ENCODE data around the gene CABP5. TPM values are rescaled to one million over a fixed set of nuclear protein-coding genes. Genes with fewer than 3 reads are reported as not detected.
"Not testable (repeated sequence)": the region's sequence is repeated elsewhere in the genome, so short reads cannot be mapped to it uniquely, and the experiment has no call there.

Gene CABP5
- not detected for total RNA-seq
- long read RNA-seq, donor 1 = 0 reads
- long read RNA-seq, donor 2 = 0 reads

- ATAC-seq = no peak
- intact Hi-C loops (cut with DNase I, micrococcal nuclease) = no loop called here
- Histone ChIP-seq H3K4me1 (ENCODE audit: low read depth) (no peaks in the 10 kb centered on the region), H3K4me3 (no peak within 1 kb of the TSS), H3K9me3 (no peaks in the 10 kb centered on the region), H3K36me3 (ENCODE audit: low read depth) (no peaks in the 10 kb centered on the region)
- no peak for DNase-seq
- TF ChIP-seq CTCF (IDR thresholded peaks at IDR 0.05) = no peak
Observed at GRCh38 chr19:48043675-48044258, at the start of gene CABP5. Gene CABP5, minus strand, starts transcription at chr19:48044079. Its CDS starts 157 bp downstream, at chr19:48043922.

GRCh38 chr19:48091111-48091718, 47.3 kb upstream of the CABP5 start:
- ATAC-seq; H3K4me1 ChIP-seq (ENCODE audit: low read depth); intact Hi-C loops (cut with DNase I, micrococcal nuclease); H3K9me3 ChIP-seq; H3K4me3 ChIP-seq; H3K36me3 ChIP-seq (ENCODE audit: low read depth); DNase-seq: not testable (repeated sequence)

- peak; percentile 88 for ATAC-seq
- peak in 2 of 3 donors; percentile 36 to 40 for DNase-seq
- H3K36me3 ChIP-seq (ENCODE audit: low read depth) = no peaks in the 10 kb centered on the region
- no peak for TF ChIP-seq CTCF (IDR thresholded peaks at IDR 0.05)
- no peaks in the 10 kb centered on the region for H3K4me1 ChIP-seq (ENCODE audit: low read depth)
- no peaks in the 10 kb centered on the region for H3K9me3 ChIP-seq
- intact Hi-C loops (cut with DNase I, micrococcal nuclease) = no loop called here
- H3K4me3 ChIP-seq = no peak overlapping the region
Observed at GRCh38 chr19:48090281-48090802, 46.5 kb upstream of the CABP5 start.

GRCh38 chr19:48088991-48089390, 45.1 kb upstream of the CABP5 start:
- H3K36me3 ChIP-seq (ENCODE audit: low read depth); DNase-seq; H3K9me3 ChIP-seq; H3K4me1 ChIP-seq (ENCODE audit: low read depth); ATAC-seq; H3K4me3 ChIP-seq; intact Hi-C loops (cut with DNase I, micrococcal nuclease): not testable (repeated sequence)

GRCh38 chr19:48085904-48086864, 42.3 kb upstream of the CABP5 start:
- Histone ChIP-seq H3K4me3 (no peak overlapping the region), H3K36me3 (ENCODE audit: low read depth) (no peaks in the 10 kb centered on the region), H3K9me3 (no peaks in the 10 kb centered on the region), H3K4me1 (ENCODE audit: low read depth) (no peaks in the 10 kb centered on the region)
- no peak for ATAC-seq
- DNase-seq = no peak
- intact Hi-C loops (cut with DNase I, micrococcal nuclease) = no loop called here
- no peak for TF ChIP-seq CTCF (IDR thresholded peaks at IDR 0.05)

GRCh38 chr19:48085076-48085475, 41.2 kb upstream of the CABP5 start:
- no peak for TF ChIP-seq CTCF (IDR thresholded peaks at IDR 0.05)
- no peaks in the 10 kb centered on the region for H3K36me3 ChIP-seq (ENCODE audit: low read depth)
- no peaks in the 10 kb centered on the region for H3K4me1 ChIP-seq (ENCODE audit: low read depth)
- intact Hi-C loops (cut with DNase I, micrococcal nuclease) = no loop called here
- H3K4me3 ChIP-seq = no peak overlapping the region
- peak in 1 of 3 donors; percentile 31 for DNase-seq
- peak; percentile 51 for ATAC-seq
- H3K9me3 ChIP-seq = no peaks in the 10 kb centered on the region

Measured in mucosa of descending colon (tissue), 3 donors.